GM19397 (cell line): ENCODE measurements around the gene SELENOO.

Experiments
- ATAC-seq: cut with Tn5 transposase; IDR thresholded peaks from one replicate; pipeline ENCODE4 v1.9.1; 2021; ENCODE audit warnings: mild to moderate bottlenecking, moderate library complexity; ENCODE audit not compliant: unreplicated experiment

The SELENOO gene

GRCh38 chr22:50184004-50184901, 16.6 kb upstream of the SELENOO start:
- ATAC-seq: no peak

GRCh38 chr22:50184902-50185374, 15.9 kb upstream of the SELENOO start:
- no peak for ATAC-seq

- ATAC-seq: peak; percentile 35
Measured at GRCh38 chr22:50185375-50186087, 15.3 kb upstream of the SELENOO start, which contains the start of gene TRABD. TSS of gene TRABD (plus strand) at chr22:50185913. CDS start at chr22:50193061, 7,148 bp downstream.

GRCh38 chr22:50186181-50186714, 14.6 kb upstream of the SELENOO start:
- ATAC-seq: no peak

- no peak for ATAC-seq
Measured at GRCh38 chr22:50186761-50187523, 13.9 kb upstream of the SELENOO start.

GRCh38 chr22:50188356-50188755, 12.5 kb upstream of the SELENOO start:
- ATAC-seq: no peak

GRCh38 chr22:50189184-50189848, 11.5 kb upstream of the SELENOO start:
- ATAC-seq: no peak

- no peak for ATAC-seq
Measured at GRCh38 chr22:50189849-50190181, 11.0 kb upstream of the SELENOO start.

- ATAC-seq: peak; percentile 40
Measured at GRCh38 chr22:50190182-50190940, 10.4 kb upstream of the SELENOO start.

- peak; percentile 15 for ATAC-seq
Measured at GRCh38 chr22:50190941-50191741, 9.7 kb upstream of the SELENOO start.

- no peak for ATAC-seq
Measured at GRCh38 chr22:50192436-50193204, 8.2 kb upstream of the SELENOO start.

GRCh38 chr22:50193621-50194020, 7.2 kb upstream of the SELENOO start:
- ATAC-seq: no peak

GRCh38 chr22:50194037-50194805, 6.6 kb upstream of the SELENOO start:
- no peak for ATAC-seq

- no peak for ATAC-seq
Measured at GRCh38 chr22:50196256-50196655, 4.6 kb upstream of the SELENOO start.

GRCh38 chr22:50197000-50197800, 3.6 kb upstream of the SELENOO start:
- no peak for ATAC-seq

- ATAC-seq: no peak
Measured at GRCh38 chr22:50197856-50198623, 2.8 kb upstream of the SELENOO start.
